Dedifferentiated amniotic fluid mesenchymal stem cell (primary cell): ENCODE data around the gene C11orf98.
"Not testable (repeated sequence)": the region's sequence is repeated elsewhere in the genome, so short reads cannot be mapped to it uniquely, and the experiment has no call there.

ENCODE experiments used
- DNase-seq: peaks from one replicate; pipeline ENCODE4 v3.0.0-alpha.2; 2016; ENCODE audit errors: extremely low spot score

C11orf98 gene

DNA sequence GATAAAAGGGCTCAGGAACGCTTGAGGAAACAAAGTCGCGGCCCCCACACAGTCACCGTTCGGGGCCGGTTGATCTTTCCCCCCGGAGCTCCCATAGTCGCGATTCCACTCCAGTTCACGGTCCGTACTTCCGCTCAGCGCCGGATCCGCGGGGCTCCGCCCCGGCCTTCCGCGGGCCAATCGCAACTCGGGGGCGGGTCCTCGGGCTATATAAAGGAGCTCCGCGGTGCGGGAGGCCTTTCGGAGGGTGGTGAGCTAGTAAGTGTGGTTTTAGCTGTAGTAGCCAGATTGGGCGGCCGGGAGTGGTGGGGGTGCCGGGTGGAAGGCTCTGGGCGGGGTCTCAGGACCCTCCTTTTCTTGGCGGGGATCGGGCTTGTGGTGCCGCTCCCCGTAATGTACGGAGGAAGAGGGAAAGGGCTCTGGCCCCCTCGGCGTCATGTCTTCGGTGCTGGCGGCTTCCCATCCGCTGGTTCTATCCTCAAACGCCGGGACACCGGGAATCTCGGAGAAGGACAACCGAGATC, at the start of gene C11orf98, which contains the start of gene CSKMT:
Gene C11orf98 (minus strand): TSS at position 136 of the 524 bp plus-strand sequence. CDS start 41 bp downstream, at position 95.
Gene CSKMT (plus strand): TSS at position 238 of the 524 bp plus-strand sequence. CDS start 568 bp downstream, outside the sequence.
- peak; percentile 92 for DNase-seq

- DNase-seq: no peak
Measured at GRCh38 chr11:62713343-62713742, 48.3 kb upstream of the C11orf98 start.

DNA sequence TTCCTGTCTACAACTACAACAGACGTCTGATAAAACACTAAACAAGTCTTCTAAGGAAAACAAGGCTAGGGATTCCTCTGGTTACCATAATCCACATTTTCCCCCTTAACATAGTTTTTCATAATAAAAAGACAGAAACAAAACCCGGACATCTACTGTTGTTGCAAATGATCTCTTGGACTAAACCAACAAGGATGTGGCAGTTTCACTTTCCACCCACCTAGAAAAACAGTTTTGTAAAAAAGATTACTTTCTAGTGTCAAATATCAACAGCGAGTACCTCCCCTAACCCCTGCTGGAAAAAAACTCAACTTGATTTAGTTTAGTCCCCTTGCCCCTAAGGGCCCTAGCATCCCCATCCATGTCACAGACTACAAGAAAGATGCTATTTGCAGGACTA, 47.9 kb upstream of the C11orf98 start:
- no peak for DNase-seq

- DNase-seq: no peak
Measured at GRCh38 chr11:62712276-62712812, 47.3 kb upstream of the C11orf98 start.

- no peak for DNase-seq
Measured at GRCh38 chr11:62710001-62710345, 45.0 kb upstream of the C11orf98 start.

DNA sequence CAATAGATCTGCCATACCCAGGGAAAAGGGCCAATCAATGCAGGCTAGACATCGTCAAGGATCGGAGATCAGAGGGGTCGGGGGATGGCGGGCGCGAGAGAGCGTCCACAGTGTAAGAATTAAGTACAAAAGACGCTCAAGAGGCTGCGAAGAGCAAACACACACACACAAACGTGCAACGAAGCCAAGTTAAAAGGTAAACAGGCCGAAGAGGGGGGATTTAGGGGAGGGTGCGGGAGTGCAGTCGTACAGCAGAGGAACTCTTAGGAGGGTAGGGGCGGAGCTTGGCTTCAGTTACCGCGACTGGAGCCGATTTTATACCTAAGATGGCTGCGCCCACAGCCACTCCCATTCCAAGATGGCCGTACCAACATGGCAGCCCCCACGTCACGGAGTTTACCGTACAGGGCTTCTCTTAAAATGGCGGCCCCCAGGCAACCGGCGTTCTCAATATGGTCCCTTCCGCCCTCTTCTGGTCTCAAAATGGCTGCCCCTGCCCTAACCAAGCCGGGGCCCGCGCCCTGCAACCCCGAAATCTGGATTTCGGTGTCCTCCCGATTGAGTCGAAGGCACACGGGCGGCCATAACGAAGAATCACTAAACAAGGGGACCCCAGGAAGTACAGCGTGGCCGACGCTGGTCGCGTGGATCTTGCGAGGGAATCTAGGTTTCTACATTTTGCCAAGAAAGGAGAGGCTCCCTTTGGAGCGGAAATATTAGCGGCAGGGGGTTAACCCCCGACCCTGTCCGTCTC, 44.4 kb upstream of the C11orf98 start:
- DNase-seq: peak; percentile 91

DNA sequence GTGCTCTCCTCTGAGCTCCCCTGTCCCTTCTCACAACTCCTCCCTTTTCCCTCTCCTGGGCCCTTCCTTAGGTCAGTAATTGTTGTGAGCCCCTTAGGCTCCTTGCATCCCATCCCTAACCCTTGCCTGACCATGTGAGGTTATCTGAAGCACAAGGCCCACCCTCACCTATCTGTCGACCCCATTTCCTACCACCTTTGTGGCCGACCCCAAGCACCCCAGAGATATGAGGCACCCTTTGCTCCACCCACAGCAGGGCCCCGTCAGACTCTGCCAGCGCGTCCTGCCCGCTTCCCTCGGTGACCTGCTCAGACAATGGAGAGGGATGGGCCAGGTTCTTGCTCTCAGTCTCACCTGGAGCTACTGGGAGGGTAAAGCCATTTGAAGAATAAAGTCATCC, 43.8 kb upstream of the C11orf98 start:
- DNase-seq: no peak

DNA sequence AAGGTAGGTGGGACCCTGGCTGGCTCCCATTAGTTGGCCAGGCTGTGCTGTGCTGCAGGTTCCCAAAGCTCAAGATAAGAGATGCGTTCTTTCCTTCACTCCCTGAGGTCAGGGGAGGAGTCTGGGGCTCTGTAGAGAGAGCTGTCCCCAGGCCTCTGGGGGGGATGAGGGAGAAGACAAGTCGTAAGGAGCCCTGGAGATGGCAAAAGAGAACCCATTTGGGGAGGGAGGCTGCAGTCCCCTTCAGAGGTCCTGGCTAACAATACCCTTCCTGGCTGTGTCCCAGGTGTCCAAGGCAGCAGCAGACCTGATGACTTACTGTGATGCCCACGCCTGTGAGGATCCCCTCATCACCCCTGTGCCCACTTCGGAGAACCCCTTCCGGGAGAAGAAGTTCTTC, 43.4 kb upstream of the C11orf98 start:
- DNase-seq: no peak

GRCh38 chr11:62707277-62707861, 42.4 kb upstream of the C11orf98 start, which contains the start of the genes BSCL2 and GNG3:
TSS of gene BSCL2 (minus strand) at chr11:62707424. CDS start at chr11:62707195, 229 bp downstream.
TSS of gene GNG3 (plus strand) at chr11:62707676. CDS start at chr11:62708296, 620 bp downstream.
- DNase-seq: no peak

DNA sequence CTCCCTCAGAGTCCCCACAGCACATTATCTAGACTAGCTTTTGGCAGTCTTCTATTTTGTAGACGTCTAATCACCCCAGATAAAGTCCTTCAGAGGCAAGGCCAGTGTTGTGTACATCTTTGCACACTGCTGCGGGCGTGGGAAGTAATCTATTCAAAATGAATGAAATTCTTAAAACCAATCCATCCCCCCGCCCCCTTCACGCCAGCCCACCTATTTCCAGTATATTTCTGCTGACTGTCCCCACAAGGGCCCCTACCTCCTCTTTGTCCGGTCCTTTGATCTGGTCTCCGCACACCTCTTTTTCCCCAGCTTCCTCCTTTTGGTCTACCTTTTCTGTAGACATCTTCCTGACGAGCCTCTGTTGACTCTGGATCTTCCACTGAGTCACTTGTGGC, 41.8 kb upstream of the C11orf98 start:
- no peak for DNase-seq

- DNase-seq: peak; percentile 89
Measured at GRCh38 chr11:62705880-62706849, 41.2 kb upstream of the C11orf98 start.

- no peak for DNase-seq
Measured at GRCh38 chr11:62705413-62705812, 40.4 kb upstream of the C11orf98 start.

GRCh38 chr11:62703921-62704320, 38.9 kb upstream of the C11orf98 start:
- not testable (repeated sequence) for DNase-seq

GRCh38 chr11:62702246-62702645, 37.2 kb upstream of the C11orf98 start:
- DNase-seq: no peak

DNA sequence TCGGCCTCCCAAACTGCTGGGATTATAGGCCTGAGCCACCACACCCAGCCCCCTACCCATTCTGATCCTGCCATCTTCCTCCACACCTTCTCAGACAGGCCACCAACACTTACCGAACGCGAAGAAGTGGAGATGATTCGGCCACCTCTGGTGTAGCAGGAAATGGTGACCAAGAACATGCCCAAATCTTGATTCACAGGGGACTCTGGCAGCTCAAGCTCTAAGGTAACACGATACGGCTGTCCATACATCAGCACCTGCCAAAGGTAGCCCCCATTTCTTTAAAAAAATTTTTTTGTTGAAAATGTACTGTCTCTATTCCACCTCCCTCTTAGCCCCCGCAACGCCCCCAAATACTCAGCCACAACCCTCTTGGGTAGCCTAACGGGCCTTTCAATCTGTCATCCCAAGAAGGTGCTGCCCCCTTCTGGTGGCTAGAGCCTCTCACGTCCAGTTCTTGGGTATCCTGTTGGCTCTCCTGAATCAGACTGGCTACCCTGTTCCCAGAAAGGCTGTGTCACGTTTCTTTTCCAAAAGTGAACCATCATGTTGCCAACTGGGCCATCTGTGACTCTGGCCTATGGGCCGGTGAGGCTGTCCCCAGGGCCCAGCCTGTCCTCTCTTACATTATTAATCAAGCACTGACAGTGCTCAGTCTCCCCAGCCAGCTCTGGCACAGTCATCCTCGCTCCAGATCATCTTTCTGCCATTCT, 29.6 kb upstream of the C11orf98 start:
- DNase-seq: peak; percentile 76

DNA sequence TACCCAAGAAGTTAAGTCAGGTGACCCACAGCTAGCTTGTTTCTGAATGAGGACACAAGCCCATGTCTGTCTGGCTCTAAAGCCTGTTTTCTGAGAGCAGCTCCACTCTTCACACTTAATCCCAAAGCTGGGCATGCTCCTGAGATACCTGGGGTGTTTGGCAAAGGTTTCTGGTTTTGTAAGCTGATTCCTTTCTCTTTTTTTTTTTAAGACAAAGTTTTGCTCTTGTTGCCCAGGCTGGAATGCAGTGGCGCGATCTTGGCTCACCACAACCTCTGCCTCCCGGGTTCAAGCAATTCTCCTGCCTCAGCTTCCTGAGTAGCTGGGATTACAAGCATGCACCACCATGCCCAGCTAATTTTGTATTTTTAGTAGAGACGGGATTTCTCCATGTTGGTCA, 28.6 kb upstream of the C11orf98 start:
- DNase-seq: not testable (repeated sequence)

DNA sequence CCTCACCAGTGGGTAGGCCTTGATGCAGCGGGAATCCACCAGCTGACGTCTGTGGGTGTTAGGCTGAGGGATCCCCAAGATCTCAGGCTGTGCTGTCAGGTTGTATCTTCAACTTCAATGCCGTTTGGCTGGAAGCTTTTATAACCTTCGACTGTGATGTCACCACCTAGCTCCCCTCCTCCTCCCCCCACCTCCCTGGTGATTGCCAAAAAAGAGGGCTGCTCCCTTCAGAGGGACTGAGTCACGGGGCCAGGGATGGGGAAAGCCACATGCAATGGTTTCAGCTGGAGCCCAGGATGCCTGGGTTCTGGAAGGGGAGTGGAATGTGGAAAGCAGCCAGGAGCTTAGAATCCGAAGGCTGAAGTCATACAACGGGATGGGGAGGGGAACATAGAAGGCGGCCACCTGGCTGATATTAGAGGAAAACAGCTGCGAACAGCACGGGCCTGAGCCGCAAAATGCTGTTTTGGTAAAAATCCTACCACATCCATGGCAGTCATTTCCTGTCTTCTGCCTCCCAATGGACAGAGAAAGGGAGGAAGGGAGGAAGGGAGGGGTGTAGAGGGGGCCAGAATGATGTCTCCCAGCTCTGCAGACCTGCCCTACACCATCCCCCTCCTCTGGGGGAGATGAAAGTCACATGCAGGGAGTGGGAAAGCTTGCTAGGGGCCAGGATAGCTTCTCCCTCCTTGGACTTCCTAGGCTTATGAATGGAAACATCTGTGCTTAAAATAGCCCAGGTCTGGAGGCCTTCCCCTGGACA, 24.6 kb upstream of the C11orf98 start, which contains the start of gene LRRN4CL:
Gene LRRN4CL (minus strand): TSS at position 110 of the 763 bp plus-strand sequence. CDS start 1,022 bp downstream, outside the sequence.
- peak; percentile 96 for DNase-seq

DNA sequence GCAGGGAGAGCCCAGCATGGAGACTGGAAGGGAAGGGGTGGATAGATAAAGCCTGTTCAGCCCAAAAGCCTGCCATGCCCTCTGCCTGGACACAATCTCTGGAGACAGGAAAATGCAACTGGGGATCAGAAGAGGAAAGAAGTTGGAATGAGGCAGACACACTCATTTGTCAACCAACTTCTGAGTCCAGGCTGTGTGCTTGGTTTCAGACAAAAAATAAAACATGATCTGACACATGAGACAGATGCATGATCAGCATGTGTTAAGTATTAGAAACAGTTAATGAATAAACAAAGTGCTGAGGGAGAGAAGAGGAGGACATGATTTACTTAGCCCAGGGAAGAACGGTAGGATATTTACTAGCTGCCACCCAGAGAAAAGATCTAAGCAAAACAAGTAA, 23.5 kb upstream of the C11orf98 start:
- no peak for DNase-seq

DNA sequence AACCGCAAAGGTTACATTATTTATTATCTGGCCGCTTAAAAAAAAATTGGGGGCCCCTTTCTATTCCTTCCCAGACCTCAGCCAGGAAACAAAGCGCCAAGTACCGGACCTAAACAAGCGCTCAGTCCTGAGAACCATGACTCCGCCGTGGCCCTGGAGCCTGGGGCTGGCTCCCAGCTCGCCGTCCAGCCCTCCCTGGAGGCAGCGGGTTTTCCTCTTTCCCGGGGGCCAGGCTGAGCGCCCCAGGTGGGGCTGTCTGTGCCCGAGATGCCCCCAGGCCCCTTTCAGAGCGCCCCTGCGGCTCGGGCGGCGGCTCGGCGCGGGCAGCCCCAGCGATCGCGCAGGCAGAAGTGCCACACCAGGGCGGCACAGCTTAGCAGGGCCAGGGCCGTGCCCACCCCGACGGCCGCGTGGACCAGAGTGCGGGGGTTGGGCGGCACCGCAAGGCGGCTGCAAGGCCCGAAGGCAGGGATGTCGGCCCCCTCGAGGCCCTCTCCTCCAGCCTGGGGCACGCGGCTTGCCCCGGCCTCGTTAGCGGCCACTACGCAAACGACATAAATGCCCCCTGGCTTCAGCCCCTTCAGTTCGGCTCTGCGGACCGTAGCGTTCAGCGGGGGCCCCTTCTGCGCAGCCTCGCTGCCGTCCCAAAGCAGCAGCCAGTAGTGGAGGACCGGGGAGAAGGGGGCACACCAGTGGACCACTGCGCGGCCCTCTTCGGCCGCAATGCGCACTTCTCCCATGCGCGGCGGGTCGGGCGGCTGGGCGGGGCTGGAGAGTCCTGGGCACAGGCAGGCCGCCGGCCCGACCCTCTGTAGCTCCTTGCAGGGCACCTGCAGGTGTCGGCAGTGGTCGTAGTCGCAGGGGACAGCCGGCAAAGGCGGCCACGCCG, 22.7 kb upstream of the C11orf98 start:
- no peak for DNase-seq
